Left kidney (tissue), 2 donors: ENCODE data around the gene RYR2. TPM values are rescaled to one million over a fixed set of nuclear protein-coding genes. Genes with fewer than 3 reads are reported as not detected.
"Not testable (repeated sequence)": the region's sequence is repeated elsewhere in the genome, so short reads cannot be mapped to it uniquely, and the experiment has no call there.

Source experiments
- DNase-seq: peaks from one replicate; pipeline ENCODE4 v3.0.0-alpha.2; 2013
- polyA plus RNA-seq: library from polyadenylated mRNA; unstranded; fragments of 120-200 nt; gene quantifications from one replicate; pipeline ENCODE4 v1.2.1, GENCODE V29; 2013; ENCODE audit not compliant: insufficient read length

RYR2 gene
- polyA plus RNA-seq, 1 donor: 3.0 TPM

DNA sequence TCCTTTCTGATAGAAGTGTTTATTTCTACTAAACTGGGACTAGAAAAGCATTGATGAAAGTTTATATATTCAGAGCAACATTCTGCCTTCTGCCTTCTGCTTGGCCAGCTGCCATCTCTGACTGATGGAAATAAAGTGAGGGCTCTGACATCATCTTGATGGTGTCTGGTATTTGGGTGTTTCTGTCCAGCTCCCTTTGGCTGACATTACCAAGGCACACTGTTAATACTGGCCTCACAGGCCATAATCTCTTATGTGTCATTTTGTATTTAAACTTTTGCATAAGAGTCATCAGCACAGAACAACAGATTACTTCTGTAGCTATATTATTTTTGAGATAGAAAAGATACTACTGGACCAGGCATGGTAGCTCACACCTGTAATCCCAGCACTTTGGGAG lies 216.9 kb downstream of the RYR2 start:
- DNase-seq: no peak

DNA sequence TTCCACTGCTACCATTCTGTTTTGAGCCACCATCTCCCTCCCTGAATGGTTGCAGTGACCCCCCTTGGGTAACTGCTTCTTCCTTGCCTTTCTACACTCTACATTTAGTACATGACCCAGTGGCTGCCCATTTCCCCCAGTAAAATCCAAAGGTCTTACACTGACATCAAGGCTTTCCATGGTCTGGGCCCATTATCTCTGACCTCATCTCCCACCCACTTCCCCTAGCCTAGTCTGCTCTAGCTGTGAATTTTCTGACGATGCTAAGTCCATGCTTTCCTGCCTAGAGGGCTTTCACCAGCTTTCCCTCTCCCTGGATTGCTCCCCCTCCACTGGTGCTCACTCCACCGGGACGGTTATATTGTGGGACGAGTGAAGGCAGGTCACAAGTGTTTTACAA lies 219.2 kb downstream of the RYR2 start:
- no peak for DNase-seq

DNA sequence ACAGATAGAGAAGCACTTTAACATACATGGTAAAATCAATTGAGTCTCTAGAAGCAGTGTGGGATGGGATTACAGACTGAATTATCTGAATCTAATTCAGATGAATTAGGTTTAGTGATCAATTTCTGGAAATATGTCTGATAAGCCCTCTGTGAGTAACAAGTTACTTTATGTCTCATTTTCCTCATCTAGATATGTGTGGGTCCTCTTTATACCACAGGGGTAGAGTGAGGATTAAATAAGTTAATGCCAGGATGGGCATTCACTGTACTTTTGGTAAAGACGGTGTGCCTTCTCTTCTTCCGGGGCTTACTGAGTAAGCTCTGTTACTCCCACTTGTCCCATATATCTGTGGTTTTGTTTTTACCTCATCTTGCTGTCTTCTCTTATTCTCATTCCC lies 225.8 kb downstream of the RYR2 start:
- DNase-seq: no peak

DNA sequence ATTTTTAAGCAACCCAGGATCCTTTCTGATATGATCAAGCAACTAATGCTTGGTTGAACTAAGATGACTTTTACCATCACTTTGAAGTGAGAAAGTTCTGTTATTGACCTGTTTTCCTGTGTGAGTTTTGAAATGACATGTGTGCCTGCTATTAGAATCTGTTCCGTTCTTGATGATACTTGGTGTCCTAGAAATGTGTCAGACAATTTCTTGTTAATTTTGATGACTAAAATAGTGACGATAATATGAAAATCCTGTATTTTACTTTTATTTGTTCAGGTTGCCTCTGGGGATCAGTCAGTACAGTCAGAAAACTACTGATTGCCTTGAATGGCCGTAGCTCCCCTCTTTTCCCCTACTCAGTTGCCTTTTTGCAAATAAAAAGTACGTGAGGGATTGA lies 228.0 kb downstream of the RYR2 start:
- no peak for DNase-seq

DNA sequence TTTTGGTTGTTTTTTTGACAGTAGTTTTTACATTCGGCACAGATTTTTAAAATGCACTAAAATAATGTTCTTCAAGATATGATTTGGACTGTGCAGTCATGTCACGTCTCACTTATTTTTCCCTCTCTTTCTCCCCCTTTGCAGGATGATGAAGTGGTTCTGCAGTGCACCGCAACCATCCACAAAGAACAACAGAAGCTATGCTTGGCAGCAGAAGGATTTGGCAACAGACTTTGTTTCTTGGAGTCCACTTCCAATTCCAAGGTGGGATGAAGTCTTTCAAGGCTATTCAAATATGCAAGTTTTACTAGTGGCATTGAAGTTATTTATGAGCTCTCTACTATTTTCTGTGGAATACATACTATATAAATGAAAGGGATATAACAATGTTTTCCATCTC lies 228.4 kb downstream of the RYR2 start:
- no peak for DNase-seq

DNA sequence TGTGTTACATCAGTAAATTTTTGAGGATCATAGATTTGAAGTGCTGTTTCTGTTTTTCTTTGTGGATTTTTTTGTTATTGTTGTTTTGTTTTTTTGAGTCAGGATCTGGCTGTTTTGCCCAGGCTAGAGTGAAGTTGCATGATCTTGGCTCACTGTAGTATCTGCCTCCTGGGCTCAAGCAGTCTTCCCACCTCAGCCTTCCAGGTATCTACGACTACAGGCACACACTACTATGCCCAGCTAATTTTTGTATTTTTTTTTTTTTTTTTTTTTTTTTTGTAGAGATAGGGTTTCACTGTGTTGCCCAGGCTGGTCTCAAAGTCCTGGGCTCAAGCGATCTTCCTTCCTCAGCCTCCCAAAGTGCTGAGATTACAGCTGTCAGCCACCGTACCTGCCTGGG lies 236.0 kb downstream of the RYR2 start:
- not testable (repeated sequence) for DNase-seq

DNA sequence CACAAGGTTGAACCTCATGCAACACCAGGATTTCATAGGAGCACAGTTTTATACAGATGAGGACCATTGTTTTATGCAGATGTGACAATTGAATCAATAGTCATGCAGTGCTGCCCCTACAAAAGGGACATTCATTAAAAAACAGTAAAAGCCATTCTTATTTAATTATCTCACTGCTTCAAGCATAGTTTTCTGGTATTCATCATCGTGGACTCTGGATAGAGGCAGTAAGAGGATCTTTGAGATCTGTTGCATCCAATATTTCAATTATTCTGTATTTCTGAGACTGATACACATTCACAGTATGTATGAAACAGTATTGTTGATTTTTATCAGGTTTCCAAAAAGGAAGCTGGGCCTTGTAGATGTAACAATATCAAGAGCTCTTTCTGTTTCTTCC lies 237.6 kb downstream of the RYR2 start:
- DNase-seq: no peak

DNA sequence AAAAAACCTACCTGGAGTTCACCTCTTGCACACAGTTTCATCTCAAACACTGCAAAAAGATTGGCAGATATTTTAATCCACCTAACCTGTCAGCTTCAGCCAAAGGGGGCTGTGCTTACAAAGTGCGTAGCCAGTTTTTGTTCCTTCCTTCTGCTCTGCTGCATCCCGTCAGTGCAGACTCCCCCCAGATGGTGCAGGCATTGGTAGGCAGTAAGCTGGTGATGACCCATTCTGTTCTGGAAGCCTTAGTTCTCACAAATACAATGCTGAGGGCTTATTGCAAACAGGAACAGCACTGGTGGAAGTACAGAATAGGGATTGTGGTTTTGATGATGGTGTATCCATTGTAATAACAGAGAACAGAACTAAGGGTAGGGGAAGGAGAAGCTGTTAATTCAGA lies 239.5 kb downstream of the RYR2 start:
- no peak for DNase-seq

DNA sequence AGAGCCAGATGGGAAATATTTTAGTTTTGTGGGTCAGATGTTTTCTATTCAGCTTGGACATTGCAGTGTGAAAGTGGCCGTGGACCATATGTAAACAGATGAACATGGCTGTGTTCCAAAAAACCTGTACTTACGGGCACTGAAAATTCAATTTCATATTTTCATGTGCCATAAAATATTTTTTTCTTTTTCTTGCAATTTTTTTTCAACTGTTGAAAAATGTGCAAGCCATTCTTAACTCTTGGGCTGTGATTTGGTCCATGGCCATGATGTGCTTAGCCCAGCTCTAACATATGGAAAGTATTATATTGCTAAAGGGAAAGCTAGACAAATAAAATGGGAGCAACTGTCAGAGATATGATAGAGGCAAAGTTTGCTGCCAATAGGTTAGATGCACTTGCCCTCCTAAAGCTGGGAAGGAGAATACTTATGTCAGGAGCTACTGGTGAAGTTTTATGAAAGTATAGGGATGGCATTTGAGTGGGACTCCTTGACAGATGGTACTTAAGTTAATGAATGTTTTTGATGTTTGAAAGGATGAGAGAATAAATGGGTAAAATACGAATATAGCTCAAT lies 240.3 kb downstream of the RYR2 start:
- DNase-seq: no peak

DNA sequence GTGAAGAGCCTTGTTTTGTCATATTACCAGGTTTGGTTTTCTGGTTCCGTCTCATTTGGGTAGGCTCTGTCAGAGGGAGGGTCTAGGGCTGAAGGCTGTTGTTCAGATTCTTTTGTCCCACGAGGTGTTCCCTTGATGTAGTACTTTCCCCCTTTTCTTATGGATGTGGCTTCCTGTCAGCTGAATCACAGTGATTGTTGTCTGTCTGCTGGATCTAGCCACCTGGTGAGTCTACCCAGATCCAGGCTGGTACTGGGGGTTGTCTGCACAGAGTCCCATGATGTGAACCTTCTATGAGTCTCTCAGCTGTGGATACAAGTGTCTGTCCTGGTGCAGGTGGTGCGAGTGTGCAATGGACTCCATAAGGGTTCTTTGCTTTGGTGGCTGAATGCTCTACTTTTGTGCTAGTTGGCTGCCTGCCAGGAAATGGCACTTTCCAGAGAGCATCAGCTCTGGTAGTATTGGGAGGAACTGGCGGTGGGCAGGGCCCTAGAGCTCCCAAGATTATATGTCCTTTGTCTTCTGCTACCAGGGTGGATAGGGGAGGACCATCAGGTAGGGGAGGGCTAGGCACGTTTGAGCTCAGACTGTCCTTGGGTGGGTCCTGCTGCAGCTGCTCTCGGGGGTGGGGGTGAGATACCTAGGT lies 246.0 kb downstream of the RYR2 start:
- DNase-seq: no peak

DNA sequence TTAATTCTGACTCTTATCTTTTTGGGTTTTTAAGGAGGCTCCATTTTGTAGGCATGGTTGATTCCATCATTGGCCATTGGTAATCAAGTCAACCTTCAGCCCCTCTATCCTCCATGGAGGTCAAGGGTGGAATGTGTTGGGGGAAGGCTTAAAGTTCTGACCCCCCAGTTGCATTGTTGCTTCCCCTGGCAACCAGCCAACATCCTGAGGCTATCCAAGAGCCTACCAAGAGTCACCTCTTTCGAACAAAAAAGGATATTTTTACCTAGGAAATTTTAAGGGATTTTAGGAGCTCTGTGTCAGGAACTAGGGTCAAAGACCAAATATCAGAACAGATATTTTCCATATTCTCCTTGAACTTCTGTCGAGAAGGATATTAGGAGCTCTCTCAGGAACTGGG lies 251.8 kb downstream of the RYR2 start:
- DNase-seq: no peak

DNA sequence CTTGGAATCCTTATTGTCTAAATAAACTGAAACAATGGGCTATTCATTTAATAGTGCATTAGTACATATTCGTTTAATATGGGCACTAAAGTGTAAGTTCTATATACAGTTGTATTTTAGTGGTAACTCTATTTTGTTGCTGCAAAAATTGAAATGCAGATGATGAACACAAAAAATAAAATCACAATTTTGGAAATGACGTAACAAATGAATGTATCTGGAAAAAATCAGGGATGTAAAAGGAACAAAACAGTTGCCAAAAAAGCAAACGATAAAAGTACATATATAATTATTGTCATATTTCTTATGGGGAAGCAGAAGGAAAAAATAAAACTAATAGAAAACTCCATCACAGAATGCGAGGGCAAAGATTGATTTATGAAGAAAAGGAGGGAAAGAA lies 254.9 kb downstream of the RYR2 start:
- DNase-seq: no peak

DNA sequence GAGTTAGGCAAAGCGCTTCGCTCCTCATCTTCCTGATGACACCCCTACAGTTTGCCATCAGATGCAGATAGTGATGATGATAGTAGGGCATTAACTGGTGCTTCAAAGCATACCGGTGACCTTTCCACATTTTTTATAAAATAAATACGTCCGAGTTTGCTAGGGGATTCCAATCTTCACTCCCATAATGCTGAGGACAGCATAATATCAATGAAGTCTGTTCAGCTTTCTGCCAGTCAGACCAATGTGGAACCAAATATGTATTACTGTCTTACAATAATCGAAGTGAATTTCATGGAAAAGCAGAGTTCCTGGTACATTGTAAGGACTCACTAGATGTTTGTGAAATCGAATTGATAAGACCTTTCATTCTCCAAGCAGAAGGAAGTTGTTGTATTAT lies 258.7 kb downstream of the RYR2 start:
- DNase-seq: no peak

DNA sequence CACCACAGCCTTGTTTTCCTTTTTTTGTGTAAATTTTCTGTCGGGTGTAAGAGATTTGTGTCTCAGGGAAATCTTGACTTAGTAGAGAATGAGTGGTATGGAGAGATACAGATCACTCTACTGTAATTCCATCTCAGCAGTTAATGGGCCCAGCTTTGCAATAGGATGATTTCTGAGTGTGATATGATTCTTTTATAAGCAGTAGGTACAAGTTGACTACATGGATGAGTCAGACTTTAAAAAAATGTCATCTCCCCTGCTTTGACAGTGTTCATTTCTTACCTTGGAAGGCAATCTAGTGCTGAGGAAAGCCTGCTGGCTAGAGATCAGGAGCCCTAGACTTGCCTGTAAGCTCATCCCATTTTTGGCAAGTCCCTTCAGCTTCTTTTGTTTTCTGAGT lies 261.9 kb downstream of the RYR2 start:
- DNase-seq: no peak

DNA sequence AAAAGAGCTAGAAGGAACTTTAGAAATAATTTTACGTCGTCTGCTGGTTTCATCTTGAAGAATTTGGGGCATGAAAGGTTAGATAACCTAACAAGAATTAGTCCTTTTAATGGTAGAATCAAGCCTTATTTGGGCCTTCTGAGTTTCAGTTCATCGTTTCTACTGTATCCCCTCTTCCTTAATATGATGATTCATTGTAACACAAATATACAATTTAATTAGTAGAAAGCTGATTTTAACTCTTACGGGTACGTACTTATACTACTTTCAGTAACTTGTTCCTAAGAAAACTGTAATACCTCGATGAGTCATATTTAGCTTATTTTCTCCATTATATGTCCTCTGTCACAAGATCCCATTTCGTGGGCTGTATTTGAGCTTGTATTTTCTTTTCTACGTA lies 264.7 kb downstream of the RYR2 start:
- no peak for DNase-seq

DNA sequence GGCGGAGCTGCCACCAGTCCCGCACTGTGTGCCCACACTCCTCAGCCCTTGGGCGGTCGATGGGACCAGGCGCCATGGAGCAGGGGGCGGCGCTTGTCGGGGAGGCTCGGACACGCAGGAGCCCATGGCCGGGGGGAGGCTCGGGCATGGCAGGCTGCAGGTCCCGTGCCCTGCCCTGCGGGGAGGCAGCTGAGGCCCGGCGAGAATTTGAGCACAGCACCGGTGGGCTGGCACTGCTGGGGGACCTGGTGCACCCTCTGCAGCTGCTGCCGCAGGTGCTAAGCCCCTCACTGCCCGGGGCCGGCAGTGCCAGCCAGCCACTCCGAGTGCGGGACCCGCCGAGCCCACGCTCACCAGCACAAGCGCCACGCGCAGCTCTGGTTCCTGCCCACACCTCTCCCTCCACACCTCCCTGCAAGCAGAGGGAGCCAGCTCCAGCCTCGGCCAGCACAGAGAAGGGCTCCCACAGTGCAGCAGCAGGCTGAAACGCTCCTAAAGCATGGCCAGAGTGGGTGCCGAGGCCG lies 267.7 kb downstream of the RYR2 start:
- no peak for DNase-seq

DNA sequence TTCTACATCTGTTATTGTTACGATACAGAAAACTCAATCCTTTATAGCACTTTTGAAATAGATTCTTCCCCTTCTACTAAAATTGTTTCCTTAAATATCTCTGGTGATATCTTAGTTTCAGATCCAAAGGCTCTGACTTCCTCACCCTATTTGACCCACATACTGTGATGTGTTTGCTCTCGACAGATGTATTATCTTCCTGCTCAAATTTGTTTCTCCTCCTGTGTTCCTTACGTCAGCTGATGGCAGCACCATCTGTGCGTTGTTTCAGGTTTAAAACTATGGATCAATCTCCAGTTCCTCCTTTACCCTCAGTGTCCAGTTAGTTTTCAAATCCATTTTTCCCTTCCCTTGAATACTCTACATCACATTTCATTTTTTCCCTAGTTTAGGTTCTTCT lies 274.4 kb downstream of the RYR2 start:
- no peak for DNase-seq

DNA sequence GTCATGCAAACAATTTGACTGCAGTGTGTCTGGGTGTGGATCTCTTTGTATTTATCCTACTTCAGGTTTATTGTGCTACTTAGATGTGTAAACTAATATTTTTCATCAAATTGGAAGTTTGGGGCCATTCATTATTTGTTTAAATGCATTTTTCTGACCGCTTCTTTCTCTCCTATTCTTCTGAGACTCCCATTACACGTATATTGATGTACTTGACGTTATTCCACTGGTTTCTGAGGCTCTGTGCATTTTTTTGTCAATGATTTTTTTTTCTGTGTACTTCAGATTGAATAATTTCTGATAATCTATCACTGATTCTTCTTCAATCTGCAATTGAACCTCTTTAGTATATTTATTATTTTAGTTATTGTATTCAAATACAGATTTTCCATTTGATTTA lies 276.8 kb downstream of the RYR2 start:
- no peak for DNase-seq

DNA sequence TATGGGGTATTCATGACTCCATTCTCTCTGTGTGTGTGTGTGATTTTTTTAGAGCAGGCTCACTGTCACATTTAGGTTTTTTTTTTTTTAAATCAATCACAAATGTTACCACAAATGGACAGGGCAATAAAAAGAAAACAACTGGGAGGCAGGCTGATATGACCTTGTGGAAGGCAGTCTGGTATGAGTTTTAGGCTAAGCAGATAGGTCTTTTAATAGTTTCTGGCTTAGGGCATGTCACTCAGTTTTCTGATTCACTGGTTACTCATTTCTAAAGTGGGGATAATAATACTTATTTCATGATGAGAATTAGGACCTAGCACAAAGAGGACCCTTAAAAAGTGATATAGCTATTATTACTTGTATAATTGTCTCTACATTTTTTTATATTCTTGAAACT lies 278.9 kb downstream of the RYR2 start:
- DNase-seq: no peak

DNA sequence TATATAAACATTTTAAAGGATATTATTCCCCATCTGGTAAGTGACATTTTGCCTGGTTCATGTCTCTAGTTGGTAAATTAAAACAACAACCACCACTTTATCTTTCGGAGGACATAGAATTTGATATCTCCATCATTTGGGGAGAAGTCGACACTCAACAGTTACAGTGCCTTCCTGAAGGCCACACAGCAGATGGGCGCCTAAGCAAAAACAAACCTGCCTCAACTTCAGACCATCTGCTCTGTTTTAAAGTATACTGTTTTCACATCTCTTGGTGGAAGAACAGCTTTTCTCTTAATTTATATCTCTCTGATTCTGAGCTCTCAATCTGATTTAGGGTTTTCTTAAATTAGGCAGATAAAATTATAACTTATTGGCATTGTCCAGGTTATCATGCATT lies 282.2 kb downstream of the RYR2 start:
- no peak for DNase-seq

DNA sequence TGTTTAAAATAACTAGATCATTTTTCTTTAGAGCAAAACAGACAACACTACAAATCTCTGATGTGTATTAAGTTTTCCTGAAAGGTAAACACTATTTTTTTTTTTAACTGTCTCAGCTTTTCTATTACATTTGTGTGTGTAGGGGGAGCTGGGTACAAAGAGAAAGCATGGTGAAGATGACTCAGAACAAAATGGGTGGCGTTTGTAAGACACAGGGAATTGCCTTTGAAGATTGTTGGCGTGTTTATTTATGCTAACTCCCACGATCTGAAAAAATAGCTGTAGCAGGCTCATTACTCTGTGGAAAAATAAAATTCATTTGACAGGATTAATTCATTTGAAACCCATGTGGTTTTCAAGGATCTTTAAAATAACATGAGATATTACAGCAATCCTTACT lies 285.1 kb downstream of the RYR2 start:
- DNase-seq: no peak

DNA sequence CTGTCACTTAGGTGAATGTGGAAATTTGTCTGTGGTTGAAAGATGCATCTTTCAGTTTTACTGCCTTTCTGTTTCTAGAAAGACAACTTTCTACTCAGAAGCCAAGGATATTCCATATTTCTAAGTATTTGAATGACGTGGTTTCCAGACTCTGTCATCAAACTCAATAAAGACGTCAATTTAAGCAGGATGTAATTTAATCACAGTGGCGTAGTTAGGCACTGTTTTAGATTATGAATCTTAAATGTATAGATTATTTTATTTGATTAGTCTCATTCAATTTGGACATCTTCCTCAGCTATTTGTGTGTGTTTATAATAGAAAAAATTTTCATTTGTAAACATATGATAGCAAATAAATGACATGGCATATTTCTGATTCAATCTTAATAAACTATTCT lies 298.9 kb downstream of the RYR2 start:
- DNase-seq: no peak

DNA sequence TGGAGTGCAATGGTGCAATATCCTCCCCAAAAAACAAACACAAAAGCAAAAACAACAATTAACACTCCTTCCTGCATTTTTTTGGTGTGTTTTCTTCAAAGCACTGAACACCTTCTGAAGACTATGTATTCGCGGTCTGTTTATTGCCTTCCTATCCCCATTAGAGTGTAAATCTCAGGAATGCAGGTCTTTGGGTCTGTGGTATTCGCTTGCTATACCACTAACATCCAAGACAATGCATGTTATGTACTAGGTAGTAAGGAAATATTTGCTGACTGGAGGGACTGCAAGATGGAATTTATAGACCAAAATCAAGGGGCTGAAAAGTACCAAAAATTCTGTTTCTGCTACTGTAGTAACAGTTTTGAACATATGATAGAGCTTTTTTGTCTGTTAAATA lies 299.4 kb downstream of the RYR2 start:
- no peak for DNase-seq

DNA sequence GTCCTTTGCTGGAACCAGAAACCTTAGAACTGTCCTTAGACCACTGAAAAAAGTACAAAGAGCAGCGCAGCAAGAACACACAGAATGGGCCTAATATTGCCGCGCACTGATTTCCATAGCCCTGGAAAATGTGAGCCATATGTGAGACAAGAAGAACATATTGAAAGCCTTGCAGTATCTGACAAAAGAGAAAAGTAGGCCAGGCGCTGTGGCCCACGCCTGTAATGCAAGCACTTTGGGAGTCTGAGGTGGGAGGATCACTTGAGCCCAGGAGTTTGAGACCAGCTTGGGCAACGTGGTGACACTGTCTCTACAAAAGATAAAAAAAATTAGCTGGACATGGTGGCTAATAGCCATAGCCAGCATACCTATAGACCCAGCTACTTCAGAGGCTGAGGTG lies 300.7 kb downstream of the RYR2 start:
- DNase-seq: no peak

DNA sequence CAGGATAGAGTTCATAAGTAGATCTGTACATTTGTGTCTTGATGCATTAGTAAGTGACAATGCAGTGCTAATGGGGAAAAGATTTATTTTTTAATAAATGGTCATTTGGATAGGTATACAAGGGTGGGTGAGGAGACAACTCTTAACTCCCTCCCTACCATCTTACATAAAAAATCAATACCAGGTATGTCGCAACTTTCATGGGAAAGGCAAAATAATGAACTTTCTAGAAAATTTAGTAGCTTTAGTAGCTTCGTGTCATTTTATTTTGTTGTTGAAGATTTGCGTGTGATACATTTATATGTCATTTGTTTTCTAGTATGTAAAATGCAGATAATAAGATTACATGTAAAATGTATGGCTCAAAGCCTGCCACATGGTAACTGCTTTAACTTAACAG lies 310.8 kb downstream of the RYR2 start:
- no peak for DNase-seq
